ENCODE data around the gene KCNMA1.

DNA sequence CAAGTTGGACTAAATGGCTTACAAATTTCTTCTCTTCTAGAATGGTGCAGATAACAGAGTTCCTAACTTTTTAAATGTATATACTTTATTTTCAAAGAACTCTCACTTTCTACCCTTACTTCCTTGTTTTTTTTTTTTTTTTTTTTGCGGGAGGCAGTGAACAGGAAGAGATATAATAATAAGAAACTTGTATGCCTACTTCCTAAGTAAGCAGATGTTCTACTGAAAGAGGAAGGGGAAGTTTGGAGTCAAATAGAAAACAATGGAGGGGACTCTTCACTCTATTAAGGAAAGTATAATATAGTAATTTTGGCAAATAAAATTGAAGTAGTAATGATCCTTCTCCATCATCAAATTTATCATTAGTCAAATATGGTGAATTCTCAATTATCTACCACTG, 754.0 kb downstream of the KCNMA1 start:
- TF ChIP-seq, protein P1, sequence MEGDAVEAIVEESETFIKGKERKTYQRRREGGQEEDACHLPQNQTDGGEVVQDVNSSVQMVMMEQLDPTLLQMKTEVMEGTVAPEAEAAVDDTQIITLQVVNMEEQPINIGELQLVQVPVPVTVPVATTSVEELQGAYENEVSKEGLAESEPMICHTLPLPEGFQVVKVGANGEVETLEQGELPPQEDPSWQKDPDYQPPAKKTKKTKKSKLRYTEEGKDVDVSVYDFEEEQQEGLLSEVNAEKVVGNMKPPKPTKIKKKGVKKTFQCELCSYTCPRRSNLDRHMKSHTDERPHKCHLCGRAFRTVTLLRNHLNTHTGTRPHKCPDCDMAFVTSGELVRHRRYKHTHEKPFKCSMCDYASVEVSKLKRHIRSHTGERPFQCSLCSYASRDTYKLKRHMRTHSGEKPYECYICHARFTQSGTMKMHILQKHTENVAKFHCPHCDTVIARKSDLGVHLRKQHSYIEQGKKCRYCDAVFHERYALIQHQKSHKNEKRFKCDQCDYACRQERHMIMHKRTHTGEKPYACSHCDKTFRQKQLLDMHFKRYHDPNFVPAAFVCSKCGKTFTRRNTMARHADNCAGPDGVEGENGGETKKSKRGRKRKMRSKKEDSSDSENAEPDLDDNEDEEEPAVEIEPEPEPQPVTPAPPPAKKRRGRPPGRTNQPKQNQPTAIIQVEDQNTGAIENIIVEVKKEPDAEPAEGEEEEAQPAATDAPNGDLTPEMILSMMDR (IDR thresholded peaks at IDR 0.05) = no peak
- no peak for TF ChIP-seq POLR2A (IDR thresholded peaks at IDR 0.05)
